HG03060 (cell line): Measurements from ENCODE around the gene ZNF141.
A peak's percentile ranks its signal among the peaks of the same experiment; 100 is the strongest.
"Not testable (repeated sequence)": the region's sequence is repeated elsewhere in the genome, so short reads cannot be mapped to it uniquely, and the experiment has no call there.

Experiments used
- ATAC-seq: cut with Tn5 transposase; IDR thresholded peaks from one replicate; pipeline ENCODE4 v1.9.1; 2021; ENCODE audit warnings: low read depth, moderate number of reproducible peaks; ENCODE audit not compliant: unreplicated experiment

Gene ZNF141

DNA sequence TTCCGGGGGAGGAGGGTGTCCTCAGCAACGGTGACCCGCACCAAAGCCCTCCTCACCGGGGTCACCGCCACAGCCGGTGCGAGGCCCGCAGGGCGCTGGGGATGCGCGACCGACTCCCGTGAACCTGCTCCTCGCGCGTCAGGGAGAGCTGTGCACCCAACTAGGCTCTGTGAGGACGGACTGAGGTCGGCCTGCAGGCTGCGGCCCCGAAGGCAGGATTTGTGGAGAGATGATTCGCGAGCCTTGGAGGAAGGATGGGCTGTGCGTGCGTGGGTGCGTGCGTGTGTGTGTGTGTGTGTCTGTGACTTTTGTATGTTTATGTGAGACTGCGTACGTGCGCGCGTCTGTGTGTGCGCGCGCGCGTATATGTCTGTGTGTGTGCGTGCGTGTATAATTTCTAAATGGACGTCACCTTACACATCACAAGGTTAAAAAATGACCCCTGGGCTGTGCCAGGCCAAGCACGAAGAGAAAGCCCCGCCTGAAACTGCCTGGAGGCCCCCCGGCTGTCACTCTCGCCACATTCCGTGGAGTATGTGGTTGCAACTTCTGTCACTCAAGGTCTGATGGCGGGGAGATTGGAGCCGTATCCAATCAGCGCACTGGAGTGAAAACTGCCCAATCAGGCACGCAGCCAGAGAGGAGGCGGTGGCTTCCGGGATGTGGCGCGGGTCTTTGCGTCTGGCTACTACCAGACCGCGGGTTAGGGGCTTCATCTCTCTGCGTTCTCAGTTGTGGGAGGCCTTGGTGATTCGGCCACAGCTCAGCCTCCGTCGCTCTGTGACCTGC is at the start of gene ZNF141:
Gene ZNF141 (plus strand): TSS at position 672 of the 789 bp plus-strand sequence. CDS start 170 bp downstream, outside the sequence.
- peak; percentile 96 for ATAC-seq

DNA sequence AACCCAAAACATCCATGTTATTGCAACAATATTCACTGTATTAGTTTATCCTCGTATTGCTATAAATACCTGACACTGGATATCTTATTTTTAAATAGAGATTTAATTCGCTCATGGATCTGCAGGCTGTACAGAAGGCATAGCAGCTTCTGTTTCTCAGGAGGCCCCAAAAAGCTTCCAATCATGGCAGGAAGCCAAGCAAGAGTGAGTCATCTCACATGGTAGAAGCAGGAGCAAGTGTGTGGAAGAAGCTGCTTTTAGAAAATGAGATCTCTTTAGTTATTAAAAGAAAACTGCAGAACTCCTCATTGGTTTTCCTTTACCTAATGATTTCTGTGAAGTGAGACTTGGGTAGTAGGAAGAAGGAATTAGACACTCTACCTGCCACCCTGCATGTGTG is 48.7 kb upstream of the ZNF141 start:
- ATAC-seq, result no peak

DNA sequence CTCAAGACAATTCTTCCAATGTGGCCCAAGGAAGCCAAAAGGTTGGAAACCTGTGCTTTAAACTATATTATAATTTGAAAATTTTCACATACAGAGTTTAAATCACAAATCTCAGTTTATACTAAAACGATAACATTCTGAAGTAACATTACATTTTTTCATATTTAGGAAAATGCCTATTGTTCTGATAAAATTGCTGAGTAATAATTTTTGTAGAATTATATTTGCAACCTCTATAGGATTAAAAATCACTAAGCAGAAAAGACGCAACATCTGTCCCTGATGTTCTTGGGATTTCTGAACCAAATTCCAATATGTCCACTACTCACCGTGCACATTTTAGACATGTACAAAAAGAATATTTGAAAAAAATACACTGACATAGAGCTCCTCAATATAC is 42.9 kb upstream of the ZNF141 start:
- no peak for ATAC-seq

DNA sequence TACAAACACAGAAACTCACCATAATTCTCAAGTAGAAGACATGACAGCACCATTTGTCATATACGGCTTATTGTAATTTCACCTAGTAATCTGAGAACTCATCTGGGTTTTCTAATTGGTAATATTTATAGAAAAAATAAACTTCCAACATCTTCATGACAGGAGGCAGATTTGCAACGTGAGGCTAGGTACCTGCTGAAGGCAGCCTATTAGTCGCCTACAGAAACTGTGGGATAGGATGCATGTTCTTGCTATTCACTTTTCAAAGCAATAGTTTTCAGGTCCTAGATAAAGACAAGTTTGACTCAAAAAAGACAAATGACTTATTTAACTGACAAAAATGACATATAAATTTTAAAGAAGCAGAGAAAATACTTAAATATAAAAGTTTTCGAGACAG is 35.2 kb upstream of the ZNF141 start:
- no peak for ATAC-seq

DNA sequence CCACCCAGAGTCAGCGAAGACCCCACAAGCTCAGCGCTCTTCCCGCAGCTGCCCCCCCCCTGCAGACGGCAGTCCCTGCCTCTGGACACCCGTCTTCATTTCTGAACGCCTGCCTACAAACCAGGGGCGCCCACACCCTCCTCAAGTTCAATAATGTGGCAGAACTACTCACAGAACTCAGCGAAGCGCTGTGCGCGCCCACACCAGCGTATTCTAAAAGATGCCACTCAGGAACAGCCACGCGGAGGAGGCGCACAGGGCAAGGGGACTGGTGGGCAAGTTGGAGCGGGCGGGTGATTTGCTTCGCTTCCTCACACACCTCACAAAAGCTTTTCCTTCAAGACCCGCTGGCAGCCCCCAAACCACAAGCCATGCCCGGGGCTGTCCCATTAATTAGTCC is 33.1 kb upstream of the ZNF141 start:
- ATAC-seq, result not testable (repeated sequence)

DNA sequence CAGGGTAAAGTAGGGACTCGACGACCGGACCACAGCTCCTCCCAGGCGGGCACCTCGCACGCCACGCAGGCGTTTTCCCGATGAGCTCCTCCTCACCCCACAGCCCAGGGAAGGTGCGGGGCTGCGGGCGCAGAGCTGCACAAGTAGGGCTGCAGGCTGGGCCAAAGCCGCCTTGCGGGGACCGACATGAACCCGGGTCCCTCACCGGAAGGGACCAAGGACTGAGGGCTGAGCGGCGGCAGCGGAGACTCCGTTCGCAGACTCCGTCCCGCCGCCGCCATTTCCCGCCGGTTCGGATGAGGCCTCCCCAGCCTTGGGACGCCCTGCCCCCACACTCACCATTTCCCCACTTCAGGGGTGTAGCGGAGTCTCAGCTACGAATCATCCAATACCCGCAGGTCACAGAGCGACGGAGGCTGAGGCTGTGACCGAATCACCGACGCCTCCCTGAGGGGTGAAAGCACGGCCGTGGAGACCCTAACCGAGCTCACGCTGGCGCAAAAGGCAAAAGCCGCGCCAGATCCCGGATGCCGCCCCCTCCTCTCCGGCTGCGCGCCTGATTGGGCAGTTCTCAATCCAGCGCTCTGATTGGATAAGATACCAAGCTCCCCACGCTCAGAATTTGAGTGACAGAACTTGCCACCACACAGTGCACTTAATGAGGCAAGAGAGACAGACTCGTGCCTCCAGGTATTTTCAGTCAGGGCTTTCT is 32.5 kb upstream of the ZNF141 start, which contains the start of gene ZNF732:
Gene ZNF732 (minus strand): TSS at position 506 of the 712 bp plus-strand sequence. CDS start 164 bp downstream, at position 342.
- no peak for ATAC-seq

DNA sequence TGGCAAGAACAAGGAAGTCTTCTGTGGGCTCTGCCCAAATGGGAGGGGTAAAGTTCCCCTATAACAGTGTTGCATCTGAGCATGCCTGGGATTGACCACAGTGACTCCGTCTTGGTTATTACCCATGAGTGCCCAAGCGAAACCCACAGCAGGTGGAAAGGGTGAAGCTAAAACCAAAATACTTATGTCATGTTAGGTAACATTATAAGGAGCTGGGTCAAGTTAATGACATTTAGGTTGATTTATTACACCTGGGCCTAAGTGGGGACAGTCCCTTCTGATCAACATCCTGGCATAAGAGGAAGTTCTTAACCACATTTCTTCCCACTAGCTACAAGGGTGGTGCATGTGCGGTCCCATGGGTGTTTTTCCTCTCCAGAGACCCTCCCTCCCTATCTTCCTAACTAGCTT is 31.1 kb upstream of the ZNF141 start:
- peak; percentile 80 for ATAC-seq

DNA sequence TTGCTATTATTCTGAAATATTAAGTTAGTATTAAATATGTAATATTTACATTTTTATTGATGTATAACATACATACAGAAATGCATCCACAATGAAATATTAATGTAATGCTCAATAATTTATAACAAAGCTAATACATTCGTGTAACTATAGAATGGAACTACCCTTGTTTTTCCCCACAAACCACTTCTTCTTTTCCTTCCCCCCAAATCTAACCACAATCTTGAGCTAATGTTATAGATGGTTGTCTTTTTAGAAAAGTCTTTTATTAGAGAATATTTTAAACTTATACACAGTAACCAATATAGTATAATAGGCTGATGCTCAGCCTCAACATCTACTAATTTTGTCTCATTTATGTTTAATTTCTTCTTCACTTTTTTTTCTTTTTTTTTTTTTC is 27.8 kb upstream of the ZNF141 start:
- no peak for ATAC-seq

DNA sequence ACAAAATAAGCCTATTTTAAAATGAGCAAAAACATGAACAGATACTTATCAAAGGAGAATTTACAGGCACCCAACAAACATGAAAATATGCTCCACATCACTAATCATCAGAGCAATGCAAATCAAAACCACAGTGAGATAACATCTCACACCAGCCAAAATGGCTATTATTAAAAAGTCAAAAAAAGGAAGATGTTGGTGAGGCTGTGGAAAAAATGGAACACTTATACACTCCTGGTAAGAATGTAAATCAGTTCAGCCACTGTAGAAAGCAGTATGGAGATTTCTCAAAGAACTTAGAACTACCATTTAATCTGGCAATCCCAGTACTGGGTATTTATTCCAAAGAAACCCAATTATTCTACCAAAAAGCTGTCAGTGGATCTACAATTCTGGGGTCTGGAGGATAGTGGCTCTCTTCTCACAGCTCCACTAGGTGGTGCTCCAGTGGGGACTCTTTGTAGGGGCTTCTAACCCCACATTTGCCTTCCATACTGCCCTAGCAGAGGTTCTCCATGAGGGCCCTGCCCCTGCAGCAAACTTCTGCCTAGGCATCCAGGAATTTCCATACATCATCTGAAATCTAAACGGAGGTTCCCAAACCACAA is 23.2 kb upstream of the ZNF141 start:
- ATAC-seq, result no peak

DNA sequence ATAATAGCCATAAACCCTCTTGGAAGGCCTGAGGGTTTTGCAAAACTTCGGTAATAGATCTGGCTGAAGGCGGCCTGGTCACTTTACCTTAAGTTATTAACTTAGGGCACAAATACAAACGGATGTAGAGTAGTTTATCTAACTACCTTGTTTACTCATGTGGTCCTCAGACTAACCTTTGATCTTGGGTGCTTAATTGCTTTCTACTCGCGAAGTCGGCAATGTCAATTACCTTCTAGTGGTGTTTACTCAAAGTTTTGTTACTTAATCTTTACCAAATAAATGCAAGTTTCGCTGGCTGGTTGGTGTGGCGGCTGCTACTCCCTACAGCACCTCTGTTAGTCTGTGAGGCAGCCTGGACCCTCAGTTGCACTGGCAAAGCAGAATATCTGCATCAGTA is 8.9 kb upstream of the ZNF141 start:
- ATAC-seq, result no peak

DNA sequence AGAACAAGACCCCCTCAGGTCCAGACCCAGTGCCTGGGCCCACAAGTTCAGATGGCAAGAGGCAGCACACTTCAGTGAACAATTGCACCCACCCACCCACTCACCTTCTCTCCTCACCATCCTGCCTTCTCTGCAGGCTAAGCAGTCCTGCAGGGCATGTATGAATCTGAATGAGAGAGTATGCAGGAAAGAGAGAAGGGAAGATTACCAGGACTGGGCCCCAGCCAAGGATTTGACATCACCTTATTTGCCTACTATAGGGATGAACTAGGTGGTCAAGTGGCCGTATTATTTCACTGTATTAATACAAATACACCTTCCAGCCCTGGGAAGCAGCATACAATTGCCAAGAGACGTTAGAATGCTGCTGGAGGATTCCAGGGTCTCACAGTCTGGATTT is 2.1 kb upstream of the ZNF141 start:
- no peak for ATAC-seq

DNA sequence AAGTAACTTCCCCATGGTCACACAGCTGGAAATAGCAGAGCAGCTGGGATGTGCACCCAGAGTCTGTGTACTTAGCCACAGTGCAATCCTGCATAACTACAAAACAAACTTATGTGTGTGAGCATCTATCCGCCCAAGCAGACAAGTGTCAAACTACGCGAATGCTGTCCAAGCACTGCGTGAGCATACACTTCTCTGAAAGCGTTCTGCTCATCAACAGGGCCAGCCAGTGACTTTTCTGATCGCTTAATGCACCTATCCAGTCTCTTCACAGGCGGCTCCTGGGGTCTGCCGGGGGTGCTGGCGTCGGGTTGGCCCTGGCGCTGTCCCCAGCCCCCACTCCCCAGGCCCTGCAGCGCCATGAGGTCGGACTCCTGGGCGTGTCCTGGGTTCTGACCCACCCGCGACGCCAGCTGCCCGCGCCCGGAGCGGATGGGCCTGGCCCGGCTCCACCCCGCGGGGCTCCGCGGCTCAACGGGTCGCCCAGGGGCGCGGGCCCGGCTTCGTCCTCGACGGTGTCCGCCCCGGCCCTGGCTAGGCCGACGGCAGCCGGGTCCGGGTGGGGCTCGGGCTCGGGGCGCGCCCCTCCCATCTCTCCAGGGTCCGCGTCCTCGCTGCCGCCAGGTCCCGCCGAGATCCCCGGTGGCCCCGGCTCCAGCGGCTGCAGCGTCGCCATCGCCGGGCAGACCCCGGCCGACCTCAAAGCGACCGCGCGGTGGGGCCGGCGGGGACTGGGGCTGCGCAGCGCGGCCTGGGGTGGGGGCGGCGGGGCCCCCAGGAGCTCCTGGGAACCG is 1.3 kb upstream of the ZNF141 start:
- no peak for ATAC-seq

DNA sequence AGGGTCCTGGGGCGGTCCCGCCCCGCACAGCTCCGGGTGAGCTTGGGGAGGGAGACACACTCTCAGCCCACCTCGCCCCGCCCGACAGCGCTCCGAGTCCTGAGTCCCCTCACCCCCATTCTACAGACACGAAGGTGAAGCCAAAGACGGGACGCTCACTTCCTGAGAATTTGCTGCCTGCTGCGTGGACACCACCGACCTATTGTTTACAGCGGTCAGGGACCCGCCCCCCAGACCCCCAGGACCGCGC is 796 bp upstream of the ZNF141 start:
- ATAC-seq, result no peak

DNA sequence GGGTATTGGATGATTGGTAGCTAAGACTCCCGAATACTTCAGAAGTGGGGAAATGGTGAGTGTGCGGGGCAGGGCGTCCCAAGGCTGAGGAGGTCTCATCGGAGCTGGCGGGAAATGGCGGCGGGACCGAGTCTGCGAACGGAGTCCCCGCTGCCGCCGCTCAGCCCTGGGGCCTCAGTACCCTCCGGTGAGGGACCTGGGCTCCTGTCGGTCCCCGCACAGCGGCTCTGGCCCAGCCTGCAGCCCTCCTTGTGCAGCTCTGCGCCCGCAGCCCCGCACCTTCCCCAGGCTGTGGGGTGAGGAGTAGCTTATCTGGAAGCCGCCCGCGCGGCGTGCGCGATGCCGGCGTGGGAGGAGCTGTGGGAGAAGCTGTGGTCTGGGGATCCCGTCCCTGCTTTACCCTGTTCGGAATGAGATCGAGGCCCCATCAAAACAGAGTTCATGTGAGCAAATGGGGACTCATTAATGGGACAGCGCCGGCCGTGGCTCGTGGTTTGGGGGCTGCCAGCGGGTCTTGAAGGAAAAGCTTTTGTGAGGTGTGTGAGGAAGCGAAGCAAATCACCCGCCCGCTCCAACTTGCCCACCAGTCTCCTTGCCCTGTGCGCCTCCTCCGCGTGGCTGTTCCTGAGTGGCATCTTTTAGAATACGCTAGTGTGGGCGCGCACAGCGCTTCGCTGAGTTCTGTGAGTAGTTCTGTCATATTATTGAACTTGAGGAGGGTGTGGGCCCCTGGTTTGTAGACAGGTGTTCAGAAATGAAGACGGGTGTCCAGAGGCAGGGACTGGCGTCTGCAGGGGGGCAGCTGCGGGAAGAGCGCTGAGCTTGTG is 531 bp downstream of the ZNF141 start:
- peak; percentile 11 for ATAC-seq

DNA sequence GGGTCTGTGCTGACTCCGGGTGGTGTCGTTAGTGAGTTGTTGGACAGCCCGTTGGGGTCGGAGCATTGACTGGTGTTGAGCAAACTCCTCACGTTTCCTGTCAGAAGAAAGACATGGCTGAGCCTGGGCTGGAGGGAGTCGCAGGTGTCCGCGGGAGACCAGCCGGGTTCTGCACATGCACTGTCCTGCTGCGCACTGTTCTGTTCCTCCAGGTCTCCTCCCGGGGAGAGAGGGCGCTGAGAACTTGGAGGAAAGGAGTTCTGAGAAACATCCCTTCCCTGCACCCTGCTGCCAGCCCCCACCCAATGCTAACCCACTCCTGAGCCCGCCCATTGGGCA is 1.1 kb downstream of the ZNF141 start:
- ATAC-seq, result no peak

DNA sequence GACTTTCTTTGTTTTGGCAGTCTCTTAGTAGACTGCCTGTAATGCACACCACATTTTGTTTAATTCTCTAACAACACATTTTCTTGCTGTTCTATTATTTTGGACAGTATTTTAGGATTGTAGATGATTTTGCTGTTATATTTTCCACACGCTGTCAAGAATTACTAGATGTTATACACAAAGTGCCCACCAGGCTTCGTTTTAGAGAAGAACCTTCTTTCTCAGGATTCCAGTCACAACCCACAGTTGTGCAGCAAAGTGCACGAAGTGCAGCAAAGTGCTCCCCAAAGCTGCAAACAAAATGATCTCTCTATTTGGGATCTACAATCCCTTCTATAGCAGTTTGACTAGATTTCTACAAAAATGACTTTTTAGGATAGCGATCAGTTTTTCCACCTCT is 2.4 kb downstream of the ZNF141 start:
- no peak for ATAC-seq

DNA sequence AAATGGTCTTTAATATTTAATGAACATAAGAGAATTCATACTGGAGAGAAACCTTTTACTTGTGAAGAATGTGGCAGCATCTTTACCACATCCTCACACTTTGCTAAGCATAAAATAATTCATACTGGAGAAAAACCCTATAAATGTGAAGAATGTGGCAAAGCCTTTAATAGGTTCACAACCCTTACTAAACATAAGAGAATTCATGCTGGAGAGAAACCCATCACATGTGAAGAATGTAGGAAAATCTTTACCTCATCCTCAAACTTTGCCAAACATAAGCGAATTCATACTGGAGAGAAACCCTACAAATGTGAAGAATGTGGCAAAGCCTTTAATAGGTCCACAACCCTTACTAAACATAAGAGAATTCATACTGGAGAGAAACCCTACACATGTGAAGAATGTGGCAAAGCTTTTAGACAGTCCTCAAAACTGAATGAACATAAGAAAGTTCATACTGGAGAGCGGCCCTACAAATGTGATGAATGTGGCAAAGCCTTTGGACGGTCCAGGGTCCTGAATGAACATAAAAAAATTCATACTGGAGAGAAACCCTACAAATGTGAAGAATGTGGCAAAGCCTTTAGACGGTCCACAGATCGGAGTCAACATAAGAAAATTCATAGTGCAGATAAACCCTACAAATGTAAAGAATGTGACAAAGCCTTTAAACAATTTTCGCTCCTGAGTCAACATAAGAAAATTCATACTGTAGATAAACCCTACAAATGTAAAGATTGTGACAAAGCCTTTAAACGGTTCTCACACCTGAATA is 35.6 kb downstream of the ZNF141 start:
- no peak for ATAC-seq

DNA sequence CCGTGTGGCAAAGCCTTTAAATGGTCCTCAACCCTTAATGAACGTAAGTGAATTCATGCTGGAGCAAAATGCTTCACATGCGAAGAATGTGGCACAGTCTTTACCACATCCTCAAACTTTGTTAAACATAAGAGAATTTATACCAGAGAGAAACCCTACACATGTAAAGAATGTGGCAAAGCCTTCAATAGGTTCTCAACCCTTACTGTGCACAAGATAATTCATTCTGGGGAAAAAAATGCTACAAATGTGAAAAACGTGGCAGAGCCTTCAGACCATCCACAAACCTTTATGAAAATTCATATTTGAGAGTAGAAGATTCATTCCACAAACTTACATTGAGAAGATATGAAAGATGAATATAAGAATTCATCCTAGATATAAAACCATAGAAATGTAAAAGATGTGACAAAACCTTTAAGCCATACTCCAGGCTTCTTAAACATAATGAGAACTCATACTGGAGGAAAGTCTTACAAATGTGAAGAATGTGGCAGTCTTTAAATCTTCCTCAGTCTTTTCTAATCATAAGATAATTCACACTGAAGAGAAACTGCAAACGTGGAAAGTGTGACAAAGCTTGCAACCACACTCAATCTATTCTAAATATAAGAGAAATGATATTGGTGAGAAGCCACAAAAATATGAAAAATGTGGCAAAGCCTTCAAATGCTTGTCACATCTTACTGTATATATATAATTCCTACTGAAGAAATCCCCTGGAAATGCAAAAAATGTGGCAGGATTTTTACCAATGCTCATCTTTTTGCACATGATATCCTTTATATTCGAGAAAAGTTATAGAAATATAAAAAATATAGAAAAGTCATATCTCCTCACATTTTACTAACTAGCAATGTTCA is 36.9 kb downstream of the ZNF141 start:
- no peak for ATAC-seq
